Gastroesophageal sphincter (tissue), 3 donors: ENCODE measurements around the gene JAK3.

Experiments
- EP300 ChIP-seq: sonication (generic); formaldehyde crosslinking; IDR thresholded peaks from one replicate; pipeline ENCODE4 v1.6.1; 2017; ENCODE audit warnings: antibody characterized with exemption, mild to moderate bottlenecking
- POLR2A ChIP-seq, 2 donors: fragments of 450-650 bp; IDR thresholded peaks; one replicate each; pipeline ENCODE4 v1.6.1; 2017; ENCODE audit warnings: antibody characterized with exemption in 2 of 2, mild to moderate bottlenecking in 2 of 2, moderate library complexity in 1 of 2
- POLR2AphosphoS5 ChIP-seq: sonication (generic); formaldehyde crosslinking; IDR thresholded peaks from one replicate; pipeline ENCODE4 v1.6.1; 2017; ENCODE audit warnings: antibody characterized with exemption
- TF ChIP-seq, protein P1 (sequence below), 4 experiments: fragments of 200-600 bp in 2 of 4; fragments of 450-650 bp in 2 of 4; sonication (generic) in 1 of 4; IDR thresholded peaks; one replicate each; pipeline ENCODE4 v1.5.1; 2017 to 2019; ENCODE audit warnings: antibody characterized with exemption in 4 of 4, mild to moderate bottlenecking in 2 of 4, moderate library complexity in 2 of 4

DNA sequence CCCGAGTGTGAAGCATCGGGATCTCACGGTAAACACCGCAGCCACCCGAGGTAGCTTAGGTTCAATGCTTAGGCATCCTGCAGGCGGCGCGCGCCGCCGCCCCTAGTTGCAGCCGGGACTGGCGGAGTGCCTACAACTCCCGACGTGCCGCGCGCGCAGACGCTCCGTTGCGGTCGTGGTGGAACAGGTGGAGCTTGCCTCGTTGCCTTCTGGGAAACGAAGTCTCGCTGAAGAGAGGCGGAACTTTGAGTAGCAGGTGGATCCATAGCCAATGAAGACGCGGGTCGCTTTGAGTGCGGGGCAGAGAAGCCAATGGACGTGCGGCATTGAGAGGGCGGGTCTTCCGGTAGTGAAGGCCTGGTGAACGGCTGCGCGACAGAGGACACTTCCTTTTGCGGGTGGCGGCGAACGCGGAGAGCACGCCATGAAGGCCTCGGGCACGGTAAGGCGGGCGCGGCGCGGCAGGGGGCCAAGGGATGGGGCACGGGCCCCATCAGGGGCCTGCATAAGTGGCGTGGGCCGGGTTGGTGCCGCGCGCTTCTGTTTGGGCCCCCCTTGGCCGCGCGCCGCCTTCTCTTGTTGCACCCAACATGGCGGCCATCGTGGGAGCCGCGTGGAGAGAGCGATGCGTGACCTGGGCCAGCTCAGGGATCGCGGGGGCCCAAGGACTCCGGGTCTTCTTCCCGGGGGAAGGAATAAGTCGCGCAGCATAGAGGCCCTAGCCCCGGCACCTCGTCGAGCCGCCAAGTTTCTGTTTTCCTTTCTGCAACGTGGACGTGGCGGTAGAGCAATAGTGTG, 11.9 kb upstream of the JAK3 start, which contains the start of gene RPL18A:
- no peak for TF ChIP-seq EP300
- TF ChIP-seq, protein P1, sequence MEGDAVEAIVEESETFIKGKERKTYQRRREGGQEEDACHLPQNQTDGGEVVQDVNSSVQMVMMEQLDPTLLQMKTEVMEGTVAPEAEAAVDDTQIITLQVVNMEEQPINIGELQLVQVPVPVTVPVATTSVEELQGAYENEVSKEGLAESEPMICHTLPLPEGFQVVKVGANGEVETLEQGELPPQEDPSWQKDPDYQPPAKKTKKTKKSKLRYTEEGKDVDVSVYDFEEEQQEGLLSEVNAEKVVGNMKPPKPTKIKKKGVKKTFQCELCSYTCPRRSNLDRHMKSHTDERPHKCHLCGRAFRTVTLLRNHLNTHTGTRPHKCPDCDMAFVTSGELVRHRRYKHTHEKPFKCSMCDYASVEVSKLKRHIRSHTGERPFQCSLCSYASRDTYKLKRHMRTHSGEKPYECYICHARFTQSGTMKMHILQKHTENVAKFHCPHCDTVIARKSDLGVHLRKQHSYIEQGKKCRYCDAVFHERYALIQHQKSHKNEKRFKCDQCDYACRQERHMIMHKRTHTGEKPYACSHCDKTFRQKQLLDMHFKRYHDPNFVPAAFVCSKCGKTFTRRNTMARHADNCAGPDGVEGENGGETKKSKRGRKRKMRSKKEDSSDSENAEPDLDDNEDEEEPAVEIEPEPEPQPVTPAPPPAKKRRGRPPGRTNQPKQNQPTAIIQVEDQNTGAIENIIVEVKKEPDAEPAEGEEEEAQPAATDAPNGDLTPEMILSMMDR (IDR thresholded peaks at IDR 0.05): peak in 3 of 4 experiments; percentile 83 to 91 (median 87)
- TF ChIP-seq POLR2AphosphoS5: peak; percentile 98
- peak; percentile 95 to 97 for TF ChIP-seq POLR2A (IDR thresholded peaks at IDR 0.05)
